HEK293T (cell line): Measurements from ENCODE around the gene KRT32.

Source experiments
- CTCF ChIA-PET: fragments of 350-600 bp; formaldehyde crosslinking; extraction: SDS; loops from one replicate; lab custom pipeline; 2021; ENCODE audit warnings: antibody characterized with exemption, inconsistent platforms; lab: Yijun Ruan, JAX
- POLR2A ChIA-PET: fragments of 350-600 bp; formaldehyde crosslinking; extraction: SDS; loops from one replicate; lab custom pipeline; 2020; ENCODE audit warnings: antibody characterized with exemption, inconsistent platforms; lab: Yijun Ruan, JAX
- DNase-seq: peaks from one replicate; pipeline ENCODE4 v3.0.0; 2012; ENCODE audit warnings: mixed read lengths; ENCODE audit errors: extremely low spot score
- ARNT ChIP-seq: fragments of 450-650 bp; IDR thresholded peaks from 2 replicates; pipeline ENCODE4 v1.6.1; 2017; ENCODE audit warnings: mild to moderate bottlenecking
- BHLHE40 ChIP-seq: fragments of 450-650 bp; IDR thresholded peaks from 2 replicates; pipeline ENCODE4 v1.6.1; 2016; ENCODE audit warnings: mild to moderate bottlenecking, moderate library complexity, borderline replicate concordance
- CTBP1 ChIP-seq: fragments of 450-650 bp; IDR thresholded peaks from 2 replicates; pipeline ENCODE4 v1.6.1; 2016; ENCODE audit warnings: borderline replicate concordance
- ELF4 ChIP-seq: fragments of 450-650 bp; IDR thresholded peaks from 2 replicates; pipeline ENCODE4 v1.6.1; 2017; ENCODE audit warnings: antibody characterized with exemption
- FOXA1 ChIP-seq: fragments of 450-650 bp; IDR thresholded peaks from 2 replicates; pipeline ENCODE4 v1.6.1; 2016; ENCODE audit warnings: mild to moderate bottlenecking
- FOXK2 ChIP-seq: fragments of 450-650 bp; IDR thresholded peaks from 2 replicates; pipeline ENCODE4 v1.6.1; 2016; ENCODE audit warnings: mild to moderate bottlenecking
- FOXM1 ChIP-seq: fragments of 450-650 bp; IDR thresholded peaks from 2 replicates; pipeline ENCODE4 v1.6.1; 2017; ENCODE audit warnings: mild to moderate bottlenecking, borderline replicate concordance
- HDGF ChIP-seq: fragments of 450-650 bp; IDR thresholded peaks from 2 replicates; pipeline ENCODE4 v1.6.1; 2017; ENCODE audit warnings: antibody characterized with exemption, borderline replicate concordance
- L3MBTL2 ChIP-seq: fragments of 450-650 bp; conservative IDR thresholded peaks from 2 replicates; pipeline ENCODE4 v1.6.1; 2016; ENCODE audit warnings: mild to moderate bottlenecking
- LEF1 ChIP-seq: fragments of 450-650 bp; IDR thresholded peaks from 2 replicates; pipeline ENCODE4 v1.6.1; 2017; ENCODE audit warnings: mild to moderate bottlenecking, borderline replicate concordance
- NFRKB ChIP-seq: fragments of 450-650 bp; IDR thresholded peaks from 2 replicates; pipeline ENCODE4 v1.6.1; 2016; ENCODE audit warnings: mild to moderate bottlenecking, moderate library complexity
- SP1 ChIP-seq: fragments of 450-650 bp; IDR thresholded peaks from 2 replicates; pipeline ENCODE4 v1.6.1; 2017
- SUZ12 ChIP-seq: fragments of 450-650 bp; IDR thresholded peaks from 2 replicates; pipeline ENCODE4 v1.6.1; 2016; ENCODE audit warnings: mild to moderate bottlenecking
- TARDBP ChIP-seq: fragments of 450-650 bp; IDR thresholded peaks from 2 replicates; pipeline ENCODE4 v1.6.1; 2016
- ZNF384 ChIP-seq: fragments of 450-650 bp; IDR thresholded peaks from 2 replicates; pipeline ENCODE4 v1.6.1; 2016
- TF ChIP-seq, protein P1 (sequence below): fragments of 450-650 bp; IDR thresholded peaks from 2 replicates; pipeline ENCODE4 v1.6.1; 2016

The KRT32 gene

DNA sequence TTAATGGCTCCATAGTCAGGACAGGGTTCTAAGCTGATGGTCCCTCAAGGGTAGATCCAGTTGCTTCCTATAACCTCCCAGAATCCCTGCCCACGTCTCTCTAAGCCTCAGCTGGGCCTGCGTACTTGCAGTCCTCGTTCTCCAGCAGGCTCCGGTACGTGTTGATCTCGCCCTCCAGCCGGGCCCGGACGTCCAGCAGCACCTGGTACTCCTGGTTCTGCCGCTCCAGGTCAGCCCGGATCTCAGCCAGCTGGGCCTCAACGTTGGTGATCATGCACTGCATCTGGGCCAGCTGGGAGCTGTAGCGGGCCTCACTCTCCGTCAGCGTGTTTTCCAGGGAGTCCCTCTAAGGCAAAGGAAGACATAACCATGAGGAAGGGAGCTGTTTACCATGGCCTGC is 4.5 kb downstream of the KRT32 start:
- ChIA-PET CTCF (interaction anchor here (0.6 kb wide), 1 partner anchor 67 kb away, joined by 3 read pairs; no protein-coding TSS in a partner anchor), POLR2A (no interaction called here)
- no peak for DNase-seq
- no peak for TF ChIP-seq FOXK2
- no peak for TF ChIP-seq FOXA1
- TF ChIP-seq FOXM1 = no peak
- no peak for TF ChIP-seq ARNT
- no peak for TF ChIP-seq SUZ12
- TF ChIP-seq ZNF384 = no peak
- TF ChIP-seq BHLHE40 = no peak
- TF ChIP-seq CTBP1 = no peak
- TF ChIP-seq HDGF = no peak
- no peak for TF ChIP-seq ELF4
- TF ChIP-seq L3MBTL2 = no peak
- TF ChIP-seq, protein P1, sequence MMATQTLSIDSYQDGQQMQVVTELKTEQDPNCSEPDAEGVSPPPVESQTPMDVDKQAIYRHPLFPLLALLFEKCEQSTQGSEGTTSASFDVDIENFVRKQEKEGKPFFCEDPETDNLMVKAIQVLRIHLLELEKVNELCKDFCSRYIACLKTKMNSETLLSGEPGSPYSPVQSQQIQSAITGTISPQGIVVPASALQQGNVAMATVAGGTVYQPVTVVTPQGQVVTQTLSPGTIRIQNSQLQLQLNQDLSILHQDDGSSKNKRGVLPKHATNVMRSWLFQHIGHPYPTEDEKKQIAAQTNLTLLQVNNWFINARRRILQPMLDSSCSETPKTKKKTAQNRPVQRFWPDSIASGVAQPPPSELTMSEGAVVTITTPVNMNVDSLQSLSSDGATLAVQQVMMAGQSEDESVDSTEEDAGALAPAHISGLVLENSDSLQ = no peak

DNA sequence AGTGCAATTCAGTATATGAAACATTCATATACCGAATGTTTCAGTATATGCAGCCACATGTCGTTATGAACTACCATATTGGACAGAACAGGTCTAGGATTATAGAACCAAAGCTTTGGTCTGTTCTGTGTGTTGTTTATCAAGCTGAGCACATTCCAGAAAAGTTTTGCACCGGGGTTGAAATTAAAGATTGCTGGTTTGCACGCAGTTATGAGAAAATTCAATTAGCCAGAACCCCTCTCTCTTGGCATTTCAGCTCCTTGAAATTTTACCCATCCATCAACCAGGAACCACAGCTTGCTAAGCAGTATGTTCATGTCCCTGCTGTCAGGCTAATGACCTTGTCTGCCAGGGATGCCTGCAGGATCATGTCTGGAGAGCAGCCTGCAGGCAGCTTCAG is 9.5 kb downstream of the KRT32 start:
- ChIA-PET CTCF (interaction anchor here (1.1 kb wide), 1 partner anchor 92 kb away, joined by 3 read pairs; no protein-coding TSS in a partner anchor), POLR2A (no interaction called here)
- DNase-seq = no peak
- TF ChIP-seq FOXM1 (no peak), TARDBP (no peak), LEF1 (no peak), HDGF (no peak), L3MBTL2 (no peak), FOXA1 (no peak), SP1 (no peak), ELF4 (no peak), FOXK2 (no peak), NFRKB (no peak)
- TF ChIP-seq, protein P1 = no peak

DNA sequence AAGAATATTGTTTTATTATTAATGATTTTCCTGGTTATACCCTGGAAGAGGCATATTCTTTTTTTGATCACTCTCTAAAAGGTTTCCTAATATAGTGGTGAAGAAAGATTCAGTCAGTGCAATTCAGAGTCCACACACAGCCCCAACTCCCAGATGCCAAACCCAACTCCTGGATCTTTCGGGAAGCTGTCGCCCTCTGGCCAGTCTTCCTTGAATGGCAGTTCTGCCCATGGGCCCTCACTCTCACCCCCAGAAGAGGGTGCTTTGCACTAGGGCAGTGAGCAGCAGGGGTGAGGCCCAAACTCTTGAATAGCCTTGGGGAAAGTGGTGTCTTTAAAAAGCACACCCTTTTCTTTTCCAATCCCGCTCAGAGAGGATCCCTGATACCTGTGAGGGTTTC is 11.0 kb downstream of the KRT32 start:
- TF ChIP-seq CTBP1 (no peak), ARNT (no peak), L3MBTL2 (no peak), NFRKB (no peak), LEF1 (no peak), FOXK2 (no peak), ZNF384 (no peak), FOXA1 (no peak), BHLHE40 (no peak), SUZ12 (no peak), TARDBP (no peak), HDGF (no peak), SP1 (no peak), ELF4 (no peak), FOXM1 (no peak)
- TF ChIP-seq, protein P1 = no peak
- ChIA-PET POLR2A (no interaction called here), CTCF (no interaction called here)
- DNase-seq = no peak

DNA sequence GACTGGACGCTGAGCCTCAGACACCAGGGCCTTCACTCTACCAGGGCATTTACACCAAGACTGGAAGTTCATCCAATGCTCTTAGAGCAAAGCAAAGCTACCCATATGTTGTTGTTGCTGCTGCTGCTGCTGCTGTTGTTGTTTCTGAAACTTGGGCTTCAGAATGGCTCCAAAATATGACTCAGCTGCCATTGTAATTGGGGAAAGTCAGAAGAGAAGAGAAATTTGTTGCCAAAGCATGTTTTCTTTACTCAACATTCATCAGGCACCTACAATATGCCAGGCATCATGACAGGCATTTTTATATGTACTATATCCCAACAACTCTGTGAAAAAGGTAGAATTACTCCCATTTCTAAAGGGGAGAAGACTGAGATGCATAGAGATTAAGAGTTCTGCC is 11.9 kb downstream of the KRT32 start:
- DNase-seq = no peak
- ChIA-PET POLR2A (no interaction called here), CTCF (no interaction called here)
- no peak for TF ChIP-seq FOXM1
- no peak for TF ChIP-seq TARDBP
- TF ChIP-seq ARNT = no peak
- TF ChIP-seq CTBP1 = no peak
- TF ChIP-seq BHLHE40 = no peak
- no peak for TF ChIP-seq LEF1
- TF ChIP-seq ELF4 = no peak
- TF ChIP-seq, protein P1 = no peak
- TF ChIP-seq SUZ12 = no peak
- no peak for TF ChIP-seq HDGF
- TF ChIP-seq SP1 = no peak
- no peak for TF ChIP-seq ZNF384
- TF ChIP-seq NFRKB = no peak
- TF ChIP-seq L3MBTL2 = no peak
- no peak for TF ChIP-seq FOXA1
- no peak for TF ChIP-seq FOXK2

GRCh38 chr17:41453066-41453465 is 14.1 kb downstream of the KRT32 start:
- no peak for DNase-seq
- no peak for TF ChIP-seq FOXM1
- TF ChIP-seq CTBP1 = no peak
- TF ChIP-seq LEF1 = no peak
- no peak for TF ChIP-seq ZNF384
- no peak for TF ChIP-seq SUZ12
- no peak for TF ChIP-seq ELF4
- no peak for TF ChIP-seq ARNT
- no peak for TF ChIP-seq NFRKB
- TF ChIP-seq, protein P1 = no peak
- no peak for TF ChIP-seq HDGF
- TF ChIP-seq FOXK2 = no peak
- TF ChIP-seq BHLHE40 = no peak
- TF ChIP-seq SP1 = no peak
- TF ChIP-seq FOXA1 = no peak
- no peak for TF ChIP-seq L3MBTL2
- TF ChIP-seq TARDBP = no peak
- POLR2A ChIA-PET = no interaction called here
- CTCF ChIA-PET = no interaction called here
